ENCODE measurements around the gene DOCK1. TPM values are rescaled to one million over a fixed set of nuclear protein-coding genes. Genes with fewer than 3 reads are reported as not detected.

Gene DOCK1
- total RNA-seq, 2 experiments from 2014 or later: 0.13 TPM; not detected in 1

DNA sequence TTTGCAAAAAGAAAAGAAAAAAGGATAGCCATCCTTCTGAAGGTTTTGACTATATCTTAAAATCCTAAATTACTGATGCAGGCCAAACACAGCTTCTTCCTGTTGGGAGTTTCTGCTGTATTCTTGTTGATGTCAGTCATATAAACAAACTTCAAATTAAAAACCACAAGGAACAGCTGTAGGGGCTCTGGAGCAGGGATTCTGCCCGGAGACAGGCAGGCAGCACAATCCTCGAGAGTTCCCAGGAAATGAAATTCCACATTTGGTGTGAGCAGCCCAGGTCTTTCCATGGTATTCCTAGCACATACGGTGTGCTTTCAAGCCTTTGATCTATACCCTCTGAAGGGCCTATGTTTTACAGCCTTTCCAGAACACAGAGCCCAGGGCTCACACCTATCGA is 248.0 kb downstream of the DOCK1 start:
- POLR2A ChIA-PET: interaction anchor here (0.9 kb wide), 1 partner anchor 13 kb away, joined by 3 read pairs; no protein-coding TSS in a partner anchor
- Mint-ChIP-seq H3K36me3 (ENCODE audit: low read depth) (no peaks in the 10 kb centered on the region), H3K9me3 (no peaks in the 10 kb centered on the region), H3K4me1 (peaks cover 3% of the 10 kb centered on the region), H3K4me3 (no peak overlapping the region), H3K27ac (no peak overlapping the region), H3K27me3 (no peaks in the 10 kb centered on the region)
- CTCF ChIA-PET: no interaction called here
- no peak for DNase-seq

DNA sequence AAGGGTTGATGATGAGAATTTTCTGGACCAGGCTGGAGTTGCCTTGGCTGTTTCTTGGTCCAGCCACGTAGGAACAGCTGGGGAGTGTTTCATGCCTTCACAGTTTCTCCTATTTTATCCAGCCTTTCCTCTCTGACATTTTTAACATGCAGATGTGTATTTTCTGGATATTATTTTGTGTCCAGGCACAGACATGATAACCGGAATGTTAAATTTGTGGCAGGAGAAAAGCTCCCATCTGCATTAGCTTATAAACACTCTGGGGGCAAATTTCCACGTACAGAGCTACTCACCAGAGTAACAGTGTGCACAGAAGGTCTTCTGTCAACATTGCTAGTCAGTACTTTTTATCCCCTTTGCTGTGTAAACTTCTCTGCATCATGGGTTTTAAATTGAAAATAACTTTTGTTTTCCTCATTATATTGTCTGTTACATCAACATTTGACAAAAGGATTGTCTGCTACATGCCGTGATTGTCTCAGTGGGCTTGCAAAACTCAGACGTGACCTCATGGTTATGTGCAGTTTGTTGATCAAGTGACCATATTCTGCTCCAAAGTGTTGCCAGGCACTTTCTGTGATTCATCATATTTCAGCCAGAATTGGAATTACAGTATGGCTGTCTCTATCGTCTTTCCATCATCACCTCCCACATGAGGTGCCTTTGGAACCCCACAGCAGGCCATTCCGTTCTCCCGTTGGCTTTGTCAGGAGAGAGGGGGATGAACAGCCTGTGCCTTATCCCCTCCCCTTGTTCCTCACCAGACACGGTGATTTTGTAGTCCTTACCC is 249.8 kb downstream of the DOCK1 start:
- H3K4me1 Mint-ChIP-seq: no peaks in the 10 kb centered on the region
- ChIA-PET CTCF (no interaction called here), POLR2A (no interaction called here)
- no peaks in the 10 kb centered on the region for H3K36me3 Mint-ChIP-seq (ENCODE audit: low read depth)
- no peaks in the 10 kb centered on the region for H3K9me3 Mint-ChIP-seq
- H3K4me3 Mint-ChIP-seq: no peak overlapping the region
- DNase-seq: no peak
- no peaks in the 10 kb centered on the region for H3K27me3 Mint-ChIP-seq
- no peak overlapping the region for H3K27ac Mint-ChIP-seq

- Mint-ChIP-seq H3K36me3 (ENCODE audit: low read depth) (no peaks in the 10 kb centered on the region), H3K9me3 (no peaks in the 10 kb centered on the region), H3K27ac (no peak overlapping the region), H3K4me1 (no peaks in the 10 kb centered on the region), H3K27me3 (no peaks in the 10 kb centered on the region), H3K4me3 (no peak overlapping the region)
- no peak for DNase-seq
- ChIA-PET POLR2A (no interaction called here), CTCF (no interaction called here)
These were observed 251.9 kb downstream of the DOCK1 start for GRCh38 chr10:127157089-127157488.

- no peaks in the 10 kb centered on the region for H3K36me3 Mint-ChIP-seq (ENCODE audit: low read depth)
- CTCF ChIA-PET: no interaction called here
- H3K9me3 Mint-ChIP-seq: no peaks in the 10 kb centered on the region
- no peaks in the 10 kb centered on the region for H3K27me3 Mint-ChIP-seq
- no peak overlapping the region for H3K4me3 Mint-ChIP-seq
- no peak overlapping the region for H3K27ac Mint-ChIP-seq
- H3K4me1 Mint-ChIP-seq: no peaks in the 10 kb centered on the region
- POLR2A ChIA-PET: no interaction called here
- DNase-seq: no peak
These were observed 252.4 kb downstream of the DOCK1 start for GRCh38 chr10:127157506-127158200.

DNA sequence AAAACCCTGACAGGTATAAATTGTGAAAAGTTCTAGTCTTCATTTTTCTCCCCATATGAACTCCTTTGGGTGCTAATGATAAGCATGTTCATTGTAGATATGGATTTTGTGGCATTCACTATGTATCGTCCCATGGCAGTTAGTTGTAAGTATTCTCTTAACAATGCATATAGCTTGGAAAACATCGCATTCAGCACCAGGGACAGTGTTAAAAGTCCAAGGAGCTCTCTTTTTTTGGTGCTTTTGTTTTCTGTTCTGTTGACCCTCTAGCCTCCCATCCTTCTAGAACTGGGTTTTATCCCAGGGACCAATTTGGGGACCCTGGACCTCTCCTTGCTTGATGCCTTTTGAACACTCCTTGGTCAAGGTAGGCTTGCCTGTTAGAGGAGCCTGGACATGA is 253.4 kb downstream of the DOCK1 start:
- Mint-ChIP-seq H3K9me3 (no peaks in the 10 kb centered on the region), H3K4me1 (no peaks in the 10 kb centered on the region), H3K36me3 (ENCODE audit: low read depth) (no peaks in the 10 kb centered on the region), H3K27ac (no peak overlapping the region), H3K4me3 (no peak overlapping the region), H3K27me3 (no peaks in the 10 kb centered on the region)
- CTCF ChIA-PET: no interaction called here
- no peak for DNase-seq
- POLR2A ChIA-PET: no interaction called here

DNA sequence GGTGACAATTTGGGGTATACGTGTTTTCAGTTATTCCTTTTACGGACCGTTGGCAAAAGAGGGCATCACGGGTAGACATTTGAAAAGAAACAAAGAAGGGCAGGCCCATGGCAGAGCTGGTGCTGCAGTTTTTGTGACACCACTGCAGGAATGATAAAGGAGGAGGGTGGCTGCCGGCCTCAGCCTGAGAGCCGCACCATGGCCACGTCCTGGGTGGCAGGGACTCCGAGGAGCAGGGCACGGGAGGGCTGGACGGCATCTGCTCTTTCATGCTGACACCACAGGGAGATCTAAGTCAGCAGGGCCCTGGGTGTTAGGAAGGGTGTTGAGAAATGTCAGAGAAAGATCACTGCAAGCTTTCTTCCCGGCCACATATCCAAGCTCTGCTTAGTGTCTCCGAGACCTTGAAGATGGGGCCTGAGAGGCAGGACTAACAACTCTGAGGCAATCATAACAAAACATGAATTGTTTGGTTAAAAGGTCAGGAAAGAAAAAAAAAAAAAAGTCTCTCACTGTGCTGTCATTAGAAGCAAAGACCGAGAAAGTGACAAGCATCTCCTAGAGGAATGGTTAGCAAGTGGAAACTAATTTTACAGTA is 254.5 kb downstream of the DOCK1 start:
- ChIA-PET CTCF (no interaction called here), POLR2A (no interaction called here)
- Mint-ChIP-seq H3K27me3 (no peaks in the 10 kb centered on the region), H3K27ac (no peak overlapping the region), H3K36me3 (ENCODE audit: low read depth) (no peaks in the 10 kb centered on the region), H3K4me1 (no peaks in the 10 kb centered on the region), H3K4me3 (no peak overlapping the region), H3K9me3 (no peaks in the 10 kb centered on the region)
- DNase-seq: no peak

DNA sequence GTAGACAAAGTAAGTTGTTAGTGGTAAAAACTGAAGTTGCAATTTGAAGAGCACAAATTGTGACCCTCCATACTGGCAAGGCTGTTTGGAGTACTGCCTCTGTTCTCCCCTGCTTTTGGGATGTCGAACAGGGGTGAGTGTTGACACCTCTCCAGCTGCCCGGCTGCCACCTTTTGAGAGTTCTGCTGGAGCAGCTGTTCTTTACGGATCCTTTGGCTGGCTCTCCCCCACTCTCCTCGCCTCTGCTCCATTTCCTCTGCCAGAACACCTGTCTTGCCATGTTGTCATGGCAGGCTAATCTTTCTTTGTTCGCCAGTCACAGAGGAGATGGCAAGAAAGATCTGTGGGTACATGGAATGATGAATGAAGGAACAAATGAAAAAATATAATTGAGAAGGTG is 256.3 kb downstream of the DOCK1 start:
- no peak overlapping the region for H3K4me3 Mint-ChIP-seq
- no peaks in the 10 kb centered on the region for H3K27me3 Mint-ChIP-seq
- no peaks in the 10 kb centered on the region for H3K36me3 Mint-ChIP-seq (ENCODE audit: low read depth)
- no peak for DNase-seq
- CTCF ChIA-PET: no interaction called here
- POLR2A ChIA-PET: no interaction called here
- H3K27ac Mint-ChIP-seq: no peak overlapping the region
- no peaks in the 10 kb centered on the region for H3K4me1 Mint-ChIP-seq
- no peaks in the 10 kb centered on the region for H3K9me3 Mint-ChIP-seq

DNA sequence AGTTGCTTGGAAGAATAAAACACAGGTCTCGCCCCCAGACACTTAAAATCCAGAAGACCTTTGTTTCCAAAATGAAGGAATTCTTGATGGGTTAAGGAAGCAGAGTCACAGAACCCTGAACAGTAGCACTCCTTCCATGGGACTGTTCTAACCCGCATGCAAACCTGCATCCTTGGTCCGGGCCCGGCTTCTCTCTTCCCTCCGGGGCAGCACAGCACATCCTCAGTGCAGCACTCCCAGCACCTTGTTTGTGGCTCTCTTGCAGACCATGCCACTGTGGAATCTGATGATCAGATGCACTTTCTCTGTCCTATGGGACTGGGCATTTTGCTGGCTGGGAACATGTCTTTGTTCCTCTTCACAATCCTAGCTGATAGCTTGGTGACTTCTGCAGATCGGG is 257.6 kb downstream of the DOCK1 start:
- ChIA-PET CTCF (no interaction called here), POLR2A (no interaction called here)
- Mint-ChIP-seq H3K27me3 (no peaks in the 10 kb centered on the region), H3K27ac (no peak overlapping the region), H3K9me3 (no peaks in the 10 kb centered on the region), H3K4me1 (no peaks in the 10 kb centered on the region), H3K36me3 (ENCODE audit: low read depth) (no peaks in the 10 kb centered on the region), H3K4me3 (no peak overlapping the region)
- no peak for DNase-seq

DNA sequence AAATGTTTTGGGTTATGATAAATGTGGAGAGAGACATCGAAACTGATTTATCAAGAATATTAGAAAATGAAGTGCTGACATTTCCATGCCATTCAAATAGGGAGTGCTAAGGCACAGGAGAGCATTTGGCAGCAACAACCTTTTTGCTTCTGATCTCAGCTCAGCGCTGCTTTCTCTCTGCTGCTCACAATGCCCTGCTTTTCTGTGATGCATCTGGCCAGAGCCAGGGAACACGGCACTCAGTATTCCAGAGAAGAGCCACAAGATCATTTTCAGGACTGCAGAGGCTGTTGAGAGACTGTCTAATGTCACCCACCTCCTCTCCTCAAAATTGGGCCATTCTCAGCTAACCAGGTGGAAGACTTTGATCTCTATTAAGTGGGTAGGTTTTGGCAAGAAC is 263.0 kb downstream of the DOCK1 start:
- Mint-ChIP-seq H3K4me3 (no peak overlapping the region), H3K27me3 (no peaks in the 10 kb centered on the region), H3K36me3 (ENCODE audit: low read depth) (no peaks in the 10 kb centered on the region), H3K27ac (no peak overlapping the region), H3K9me3 (no peaks in the 10 kb centered on the region), H3K4me1 (no peaks in the 10 kb centered on the region)
- ChIA-PET POLR2A (no interaction called here), CTCF (no interaction called here)
- DNase-seq: no peak

DNA sequence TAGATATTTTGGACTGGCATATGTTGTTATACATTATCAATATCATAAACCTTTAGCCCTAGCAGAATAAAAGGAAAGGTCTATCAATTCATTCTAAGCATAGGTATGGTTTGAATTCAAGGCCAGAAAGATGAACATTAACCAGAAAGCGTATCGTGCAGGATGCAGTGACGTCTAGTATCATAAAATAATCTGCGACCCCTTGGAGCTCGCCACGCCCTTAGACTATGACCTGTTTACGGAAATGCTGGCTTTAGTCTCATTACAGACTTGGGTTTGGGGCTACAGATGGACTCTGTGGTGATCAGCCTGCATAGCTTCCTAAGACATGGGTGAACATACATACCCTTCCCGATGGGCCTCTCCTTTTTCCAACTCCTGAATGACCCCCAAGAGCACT is 269.6 kb downstream of the DOCK1 start:
- H3K36me3 Mint-ChIP-seq (ENCODE audit: low read depth): no peaks in the 10 kb centered on the region
- no peak overlapping the region for H3K4me3 Mint-ChIP-seq
- no peaks in the 10 kb centered on the region for H3K27me3 Mint-ChIP-seq
- H3K27ac Mint-ChIP-seq: no peak overlapping the region
- H3K9me3 Mint-ChIP-seq: peaks cover 5% of the 10 kb centered on the region
- DNase-seq: no peak
- ChIA-PET CTCF (no interaction called here), POLR2A (no interaction called here)
- H3K4me1 Mint-ChIP-seq: no peaks in the 10 kb centered on the region

- POLR2A ChIA-PET: no interaction called here
- no peak for DNase-seq
- Mint-ChIP-seq H3K9me3 (peaks cover 5% of the 10 kb centered on the region), H3K27ac (no peak overlapping the region), H3K27me3 (no peaks in the 10 kb centered on the region), H3K36me3 (ENCODE audit: low read depth) (no peaks in the 10 kb centered on the region), H3K4me3 (no peak overlapping the region), H3K4me1 (no peaks in the 10 kb centered on the region)
- CTCF ChIA-PET: no interaction called here
These were observed 270.3 kb downstream of the DOCK1 start for GRCh38 chr10:127175357-127176110.

GRCh38 chr10:127176649-127177048 is 271.4 kb downstream of the DOCK1 start:
- Mint-ChIP-seq H3K27me3 (no peaks in the 10 kb centered on the region), H3K4me1 (no peaks in the 10 kb centered on the region), H3K4me3 (no peak overlapping the region), H3K27ac (no peak overlapping the region), H3K36me3 (ENCODE audit: low read depth) (no peaks in the 10 kb centered on the region), H3K9me3 (peaks cover 5% of the 10 kb centered on the region)
- CTCF ChIA-PET: no interaction called here
- POLR2A ChIA-PET: no interaction called here
- no peak for DNase-seq

DNA sequence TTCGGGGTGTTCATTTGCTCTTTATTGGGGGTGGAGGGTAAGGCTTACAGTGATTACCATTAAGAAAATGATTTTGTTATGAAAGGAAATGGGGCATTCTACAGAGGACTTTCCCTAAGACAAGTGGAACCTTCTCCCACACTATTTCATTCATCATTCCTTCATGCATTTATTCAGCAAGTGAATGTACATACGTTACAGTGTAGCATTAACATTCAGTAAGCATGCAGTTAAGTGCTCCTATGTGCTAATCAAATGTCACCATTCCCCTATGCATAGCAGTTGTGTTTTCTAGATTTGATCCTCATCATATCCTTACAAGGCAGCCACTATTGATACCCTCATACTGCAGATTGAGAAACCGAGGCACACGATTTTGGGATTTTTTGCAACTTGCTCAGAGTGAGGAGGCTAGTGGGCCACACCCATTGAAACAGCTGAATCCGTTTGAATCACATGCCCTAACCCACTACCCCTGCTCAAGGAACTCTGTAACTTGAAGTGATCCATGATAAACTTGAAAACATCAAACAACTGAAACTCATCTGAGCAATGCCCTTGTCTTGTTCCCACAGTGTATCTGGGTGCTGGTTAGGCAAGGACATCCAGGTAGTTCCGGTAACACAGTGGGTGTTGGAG is 274.5 kb downstream of the DOCK1 start:
- peaks cover 5% of the 10 kb centered on the region for H3K9me3 Mint-ChIP-seq
- no peak overlapping the region for H3K4me3 Mint-ChIP-seq
- CTCF ChIA-PET: no interaction called here
- H3K36me3 Mint-ChIP-seq (ENCODE audit: low read depth): no peaks in the 10 kb centered on the region
- no peak overlapping the region for H3K27ac Mint-ChIP-seq
- no peaks in the 10 kb centered on the region for H3K4me1 Mint-ChIP-seq
- POLR2A ChIA-PET: no interaction called here
- DNase-seq: no peak
- H3K27me3 Mint-ChIP-seq: no peaks in the 10 kb centered on the region
